HepG2 (cell line): ENCODE measurements around the gene RAB39A. TPM values are rescaled to one million over a fixed set of nuclear protein-coding genes. Genes with fewer than 3 reads are reported as not detected.

Experiments
- AHR ChIP-seq: IDR thresholded peaks from 2 replicates; pipeline ENCODE4 v1.6.1; 2018; ENCODE audit warnings: missing genetic modification reagents, missing compliant biosample characterization
- BRF2 ChIP-seq: sonication (generic); formaldehyde crosslinking; IDR thresholded peaks from 2 replicates; pipeline ENCODE4 v1.8.1; 2022; ENCODE audit warnings: mild to moderate bottlenecking, missing genetic modification reagents
- CSRNP2 ChIP-seq: sonication (generic); formaldehyde crosslinking; conservative IDR thresholded peaks from 2 replicates; pipeline ENCODE4 v1.8.0; 2022; ENCODE audit warnings: low read depth, missing genetic modification reagents
- EP300 ChIP-seq, 3 experiments: sonication (generic) in 1 of 3; formaldehyde crosslinking in 1 of 3; IDR thresholded peaks; 2 replicates each; pipeline versions ENCODE4 v1.5.1 to v1.6.1; 2011 to 2020; ENCODE audit warnings: low read depth in 2 of 3, low read length in 2 of 3, borderline replicate concordance in 1 of 3, improper control_type of control experiment in 1 of 3, mild to moderate bottlenecking in 1 of 3, missing genetic modification reagents in 1 of 3, moderate library complexity in 1 of 3
- GLI4 ChIP-seq: sonication (generic); formaldehyde crosslinking; IDR thresholded peaks from 2 replicates; pipeline ENCODE4 v1.5.1; 2020; ENCODE audit warnings: missing genetic modification reagents, mild to moderate bottlenecking, moderate library complexity, borderline replicate concordance
- GRHL1 ChIP-seq: sonication (generic); formaldehyde crosslinking; conservative IDR thresholded peaks from 2 replicates; pipeline ENCODE4 v1.8.0; 2022; ENCODE audit warnings: missing genetic modification reagents
- HCFC1 ChIP-seq: fragments of 150-350 bp; IDR thresholded peaks from 2 replicates; pipeline ENCODE4 v1.6.1; 2014; ENCODE audit warnings: low read depth, low read length
- MLLT10 ChIP-seq: sonication (generic); formaldehyde crosslinking; IDR thresholded peaks from 2 replicates; pipeline ENCODE4 v1.4.0; 2020; ENCODE audit warnings: missing genetic modification reagents
- PHF8 ChIP-seq: sonication (generic); formaldehyde crosslinking; IDR thresholded peaks from 2 replicates; pipeline ENCODE4 v1.5.0; 2020; ENCODE audit warnings: missing genetic modification reagents
- SMAD1 ChIP-seq: sonication (generic); formaldehyde crosslinking; IDR thresholded peaks from 2 replicates; pipeline ENCODE4 v1.4.0; 2020; ENCODE audit warnings: missing genetic modification reagents, low read depth, mild to moderate bottlenecking, borderline replicate concordance
- SP1 ChIP-seq, 2 experiments: fragments of 450-650 bp in 1 of 2; sonication (generic) in 1 of 2; formaldehyde crosslinking in 1 of 2; IDR thresholded peaks; 2 replicates each; pipeline versions ENCODE4 v1.4.0 to v1.6.1; 2016 to 2020; ENCODE audit warnings: missing genetic modification reagents in 1 of 2
- SP5 ChIP-seq: IDR thresholded peaks from 2 replicates; pipeline ENCODE4 v1.6.1; 2016; ENCODE audit warnings: low read depth, borderline replicate concordance
- TFDP1 ChIP-seq: IDR thresholded peaks from 2 replicates; pipeline ENCODE4 v1.6.1; 2016; ENCODE audit warnings: missing compliant biosample characterization, missing genetic modification reagents, borderline replicate concordance
- ZNF354B ChIP-seq: sonication (generic); formaldehyde crosslinking; IDR thresholded peaks from 2 replicates; pipeline ENCODE4 v1.8.0; 2022; ENCODE audit warnings: mild to moderate bottlenecking, missing genetic modification reagents
- ZNF367 ChIP-seq: sonication (generic); formaldehyde crosslinking; IDR thresholded peaks from 2 replicates; pipeline ENCODE4 v1.4.0; 2020; ENCODE audit warnings: missing genetic modification reagents, borderline replicate concordance
- ZNF614 ChIP-seq: IDR thresholded peaks from 2 replicates; pipeline ENCODE4 v1.6.1; 2018; ENCODE audit warnings: missing biosample characterization, missing genetic modification reagents, inconsistent platforms, borderline replicate concordance
- ZNF619 ChIP-seq: sonication (generic); formaldehyde crosslinking; IDR thresholded peaks from 2 replicates; pipeline ENCODE4 v1.4.0; 2020; ENCODE audit warnings: mild to moderate bottlenecking, missing genetic modification reagents
- ZNF709 ChIP-seq: sonication (generic); formaldehyde crosslinking; IDR thresholded peaks from 2 replicates; pipeline ENCODE4 v1.5.0; 2020; ENCODE audit warnings: mild to moderate bottlenecking, missing genetic modification reagents
- ZNF800 ChIP-seq: sonication (generic); formaldehyde crosslinking; IDR thresholded peaks from 2 replicates; pipeline ENCODE4 v1.4.0; 2020; ENCODE audit warnings: missing genetic modification reagents
- ZSCAN21 ChIP-seq: sonication (generic); formaldehyde crosslinking; IDR thresholded peaks from 2 replicates; pipeline ENCODE4 v1.8.0; 2022; ENCODE audit warnings: mild to moderate bottlenecking, missing genetic modification reagents, moderate library complexity, borderline replicate concordance
- polyA plus RNA-seq, 8 experiments: library from polyadenylated mRNA; depleted of rRNA in 3 of 8; stranded (reverse) in 7 of 8; unstranded in 1 of 8; fragments of >200 nt; fragmentation: Illumina TruSeq in 4 of 8; extraction: Trizol in 4 of 8; gene quantifications; 2 replicates each; pipeline versions ENCODE4 v1.2.1 to v1.2.3, GENCODE V29; 2011 to 2016; ENCODE audit warnings: low read depth in 4 of 8, missing spikeins in 1 of 8, mixed read lengths in 1 of 8; ENCODE audit not compliant: insufficient read depth in 1 of 8
- total RNA-seq, 5 experiments: library from RNA; depleted of rRNA; stranded (reverse); fragments of >200 nt; fragmentation: Illumina TruSeq; extraction: Trizol; gene quantifications; 2 replicates each; pipeline ENCODE4 v1.2.3, GENCODE V29; 2016; ENCODE audit warnings: low read depth in 1 of 5

RAB39A gene
- total and polyA plus RNA-seq, 2 of the 13 experiments (the other 11 are each of a cell fraction or from before 2014, with no cell fraction given) = not detected

GRCh38 chr11:108008656-108009496 is 80.6 kb downstream of the RAB39A start, which contains the start of gene CUL5 (continued):
- no peak for TF ChIP-seq SP1 (IDR thresholded peaks at IDR 0.05)
- no peak for TF ChIP-seq SP1 (CRISPR knock-in tag; IDR thresholded peaks at IDR 0.05)
- TF ChIP-seq SMAD1 = no peak
- TF ChIP-seq AHR = peak; percentile 91; the same call in 1 of the 2 replicates
- peak; percentile 16; the same call in 1 of the 2 replicates for TF ChIP-seq HCFC1
- no peak for TF ChIP-seq MLLT10 (CRISPR knock-in tag)
- TF ChIP-seq ZNF614 (CRISPR knock-in tag) = peak; percentile 38; the same call in 1 of the 2 replicates
- peak; percentile 10; the same call in 1 of the 2 replicates for TF ChIP-seq BRF2 (CRISPR knock-in tag)
- TF ChIP-seq ZNF354B (CRISPR knock-in tag) = no peak
- peak in 1 of 2 experiments; percentile 75; a peak in 2 of 4 replicates for TF ChIP-seq EP300 (IDR thresholded peaks at IDR 0.05; ENCODE audit: low read depth in 2 of 2, low read length in 2 of 2)
- TF ChIP-seq EP300 (CRISPR knock-in tag; IDR thresholded peaks at IDR 0.05; ENCODE audit: borderline replicate concordance) = peak; percentile 67
- TF ChIP-seq TFDP1 (CRISPR knock-in tag) = peak; percentile 63; the same call in 1 of the 2 replicates
- TF ChIP-seq ZNF367 (CRISPR knock-in tag) = peak; percentile 13; the same call in 1 of the 2 replicates
- no peak for TF ChIP-seq ZNF619 (CRISPR knock-in tag)
- no peak for TF ChIP-seq CSRNP2
- TF ChIP-seq GRHL1 = no peak
- TF ChIP-seq GLI4 (CRISPR knock-in tag) = peak; percentile 89; the same call in 1 of the 2 replicates
- TF ChIP-seq ZNF709 (CRISPR knock-in tag) = peak; percentile 79; the same call in 1 of the 2 replicates
- TF ChIP-seq ZNF800 (CRISPR knock-in tag) = peak; percentile 33; the same call in 1 of the 2 replicates
- peak; percentile 73; the same call in 1 of the 2 replicates for TF ChIP-seq ZSCAN21 (CRISPR knock-in tag)
- peak; percentile 36; the same call in 1 of the 2 replicates for TF ChIP-seq SP5 (CRISPR knock-in tag)
- peak; percentile 100 for TF ChIP-seq PHF8 (CRISPR knock-in tag)
